Measurements from ENCODE around the gene MME.

DNA sequence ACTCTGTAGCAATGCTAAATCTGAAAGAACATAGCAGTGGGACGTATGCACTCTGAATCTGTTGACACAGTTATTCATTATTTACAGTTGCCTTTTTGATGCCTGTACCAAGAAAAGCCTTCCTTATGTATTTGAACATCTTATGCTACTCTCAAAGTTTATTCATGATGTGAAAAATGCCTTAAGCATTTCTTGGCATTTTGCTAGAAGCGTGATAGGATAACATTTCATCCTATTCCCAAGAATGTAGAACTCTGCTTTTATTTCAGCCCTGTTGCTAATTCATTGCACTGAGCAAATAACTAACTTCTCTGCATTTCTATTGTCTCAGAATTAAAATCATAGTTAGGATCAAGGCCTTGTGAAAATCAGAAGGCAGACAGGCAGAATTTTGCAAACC is 107.9 kb downstream of the MME start:
- TF ChIP-seq EP300 (IDR thresholded peaks at IDR 0.05; ENCODE audit: borderline replicate concordance) (no peak), RAD21 (IDR thresholded peaks at IDR 0.05; ENCODE audit: low read depth) (no peak), FOXM1 (IDR thresholded peaks at IDR 0.05; ENCODE audit: borderline replicate concordance, low read depth) (no peak), TAF1 (IDR thresholded peaks at IDR 0.05; ENCODE audit: low read depth) (no peak), YY1 (IDR thresholded peaks at IDR 0.05; ENCODE audit: low read depth) (no peak), EGR1 (IDR thresholded peaks at IDR 0.05) (no peak), CEBPB (IDR thresholded peaks at IDR 0.05) (no peak)
- TF ChIP-seq, protein P1, sequence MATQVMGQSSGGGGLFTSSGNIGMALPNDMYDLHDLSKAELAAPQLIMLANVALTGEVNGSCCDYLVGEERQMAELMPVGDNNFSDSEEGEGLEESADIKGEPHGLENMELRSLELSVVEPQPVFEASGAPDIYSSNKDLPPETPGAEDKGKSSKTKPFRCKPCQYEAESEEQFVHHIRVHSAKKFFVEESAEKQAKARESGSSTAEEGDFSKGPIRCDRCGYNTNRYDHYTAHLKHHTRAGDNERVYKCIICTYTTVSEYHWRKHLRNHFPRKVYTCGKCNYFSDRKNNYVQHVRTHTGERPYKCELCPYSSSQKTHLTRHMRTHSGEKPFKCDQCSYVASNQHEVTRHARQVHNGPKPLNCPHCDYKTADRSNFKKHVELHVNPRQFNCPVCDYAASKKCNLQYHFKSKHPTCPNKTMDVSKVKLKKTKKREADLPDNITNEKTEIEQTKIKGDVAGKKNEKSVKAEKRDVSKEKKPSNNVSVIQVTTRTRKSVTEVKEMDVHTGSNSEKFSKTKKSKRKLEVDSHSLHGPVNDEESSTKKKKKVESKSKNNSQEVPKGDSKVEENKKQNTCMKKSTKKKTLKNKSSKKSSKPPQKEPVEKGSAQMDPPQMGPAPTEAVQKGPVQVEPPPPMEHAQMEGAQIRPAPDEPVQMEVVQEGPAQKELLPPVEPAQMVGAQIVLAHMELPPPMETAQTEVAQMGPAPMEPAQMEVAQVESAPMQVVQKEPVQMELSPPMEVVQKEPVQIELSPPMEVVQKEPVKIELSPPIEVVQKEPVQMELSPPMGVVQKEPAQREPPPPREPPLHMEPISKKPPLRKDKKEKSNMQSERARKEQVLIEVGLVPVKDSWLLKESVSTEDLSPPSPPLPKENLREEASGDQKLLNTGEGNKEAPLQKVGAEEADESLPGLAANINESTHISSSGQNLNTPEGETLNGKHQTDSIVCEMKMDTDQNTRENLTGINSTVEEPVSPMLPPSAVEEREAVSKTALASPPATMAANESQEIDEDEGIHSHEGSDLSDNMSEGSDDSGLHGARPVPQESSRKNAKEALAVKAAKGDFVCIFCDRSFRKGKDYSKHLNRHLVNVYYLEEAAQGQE (IDR thresholded peaks at IDR 0.05; ENCODE audit: low read depth) = no peak

Data from Ishikawa (cell line).